NCI-H446 (cell line): ENCODE measurements around the gene RASSF3.
"Not testable (repeated sequence)": the region's sequence is repeated elsewhere in the genome, so short reads cannot be mapped to it uniquely, and the experiment has no call there.

ENCODE experiments used
- DNase-seq, 2 experiments: peaks; one replicate each; lab custom pipeline; 2025; lab: John Stamatoyannopoulos, UW

The RASSF3 gene

DNA sequence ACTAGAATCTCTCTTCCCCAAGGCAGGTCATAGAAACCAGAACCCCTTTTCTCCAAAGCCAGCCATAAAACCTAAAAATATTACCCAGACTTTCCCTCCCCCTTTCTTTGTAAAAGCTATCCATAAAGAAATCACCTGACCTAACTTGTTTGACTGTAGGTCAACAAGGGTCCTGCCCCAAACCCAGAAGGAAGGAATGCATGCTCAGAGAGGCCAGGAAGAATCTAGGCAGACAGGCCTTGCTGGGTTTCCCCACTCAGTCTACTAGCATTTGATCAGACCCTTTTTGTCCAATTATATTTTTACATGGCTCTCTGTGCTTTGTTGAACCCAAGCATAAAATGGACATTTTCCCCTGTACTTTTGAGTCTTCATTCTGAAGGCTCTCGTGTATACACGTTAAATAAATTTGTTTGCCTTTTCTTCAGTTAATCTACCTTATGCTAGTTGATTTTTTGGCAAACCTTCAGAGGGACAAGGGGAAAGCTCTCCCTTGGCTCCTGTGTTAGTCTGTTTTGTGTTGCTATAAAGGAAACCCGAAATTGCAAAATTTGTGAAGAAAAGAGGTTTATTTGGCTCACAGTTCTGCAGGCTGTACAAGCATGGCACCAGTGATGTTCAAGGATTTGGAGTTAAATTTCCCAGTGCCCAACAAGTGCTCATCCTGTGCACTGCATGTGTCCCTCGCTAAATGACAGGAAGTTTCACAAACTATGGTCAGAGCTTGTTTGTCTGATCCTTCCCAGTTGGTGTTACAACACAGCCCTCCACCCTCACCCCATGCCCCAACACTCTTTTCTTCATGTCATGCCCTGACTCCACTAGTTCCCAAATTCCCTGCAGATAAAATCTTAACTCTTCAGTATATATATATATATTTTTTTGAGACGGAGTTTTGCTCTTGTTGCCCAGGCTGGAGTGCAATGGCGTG lies 14.2 kb upstream of the RASSF3 start:
- DNase-seq = no peak

DNA sequence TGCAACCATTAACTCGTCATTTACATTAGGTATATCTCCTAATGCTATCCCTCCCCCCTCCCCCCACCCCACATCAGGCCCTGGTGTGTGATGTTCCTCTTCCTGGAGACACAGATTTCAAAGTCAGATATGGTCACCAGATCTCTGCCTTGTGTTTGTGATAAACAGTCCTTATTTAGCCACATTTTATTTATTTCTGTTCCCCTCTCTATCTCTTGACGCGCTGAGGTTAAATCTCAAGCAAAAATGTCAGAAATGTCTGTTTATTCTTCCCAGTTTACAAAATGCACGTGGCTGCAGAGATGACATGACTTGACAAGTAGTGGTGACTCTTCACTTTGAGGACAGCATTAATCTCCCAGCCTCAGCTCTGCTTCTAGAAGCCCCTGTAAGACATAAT lies 11.5 kb upstream of the RASSF3 start:
- DNase-seq = no peak

DNA sequence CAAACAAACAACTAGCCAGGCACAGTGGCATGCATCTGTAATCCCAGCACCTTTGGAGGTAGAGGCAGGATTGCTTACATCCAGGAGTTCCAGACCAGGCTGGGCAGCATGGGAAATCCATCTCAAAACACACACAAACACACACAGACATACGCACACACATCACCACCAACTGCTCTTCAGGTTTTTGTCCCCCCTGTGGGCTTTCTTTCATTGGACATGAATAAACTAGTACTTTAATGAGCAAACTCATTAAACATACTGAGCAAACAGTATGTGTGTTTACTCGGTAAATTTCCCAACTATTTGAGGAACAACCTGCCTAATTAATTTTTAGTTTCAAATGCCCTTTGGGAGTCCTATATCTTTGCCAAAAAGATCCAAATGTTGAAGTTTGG lies 10.1 kb upstream of the RASSF3 start:
- no peak for DNase-seq

DNA sequence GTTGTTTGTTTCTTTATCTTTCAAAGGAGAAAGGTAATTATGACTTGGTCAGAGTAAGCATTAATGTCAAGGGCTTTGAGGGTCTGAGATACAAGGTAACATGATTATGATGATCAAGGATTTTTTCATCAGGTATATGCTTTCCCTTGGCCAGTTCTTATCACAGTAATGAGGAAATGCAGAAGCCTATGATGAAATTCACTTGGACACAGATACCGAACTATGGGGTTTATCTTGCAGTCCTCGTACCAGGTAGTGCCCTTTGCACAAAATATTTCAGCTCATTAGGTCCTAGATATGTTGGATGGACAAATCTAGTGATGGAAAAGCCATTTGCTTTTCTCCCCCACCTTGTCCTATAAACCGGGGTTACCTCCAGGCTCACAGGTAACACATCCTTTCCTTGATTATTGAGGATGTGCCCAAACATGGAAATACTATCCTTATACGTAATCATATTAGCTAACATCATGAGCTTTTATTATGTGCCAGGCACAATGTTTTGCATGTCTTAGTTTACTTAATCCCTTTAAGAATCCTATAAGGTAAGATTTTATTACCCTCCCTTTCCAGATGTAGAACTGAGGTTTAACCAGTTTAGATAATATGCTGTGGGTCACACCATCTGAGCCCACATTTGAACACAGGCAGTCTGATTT lies 7.0 kb upstream of the RASSF3 start:
- DNase-seq = no peak

DNA sequence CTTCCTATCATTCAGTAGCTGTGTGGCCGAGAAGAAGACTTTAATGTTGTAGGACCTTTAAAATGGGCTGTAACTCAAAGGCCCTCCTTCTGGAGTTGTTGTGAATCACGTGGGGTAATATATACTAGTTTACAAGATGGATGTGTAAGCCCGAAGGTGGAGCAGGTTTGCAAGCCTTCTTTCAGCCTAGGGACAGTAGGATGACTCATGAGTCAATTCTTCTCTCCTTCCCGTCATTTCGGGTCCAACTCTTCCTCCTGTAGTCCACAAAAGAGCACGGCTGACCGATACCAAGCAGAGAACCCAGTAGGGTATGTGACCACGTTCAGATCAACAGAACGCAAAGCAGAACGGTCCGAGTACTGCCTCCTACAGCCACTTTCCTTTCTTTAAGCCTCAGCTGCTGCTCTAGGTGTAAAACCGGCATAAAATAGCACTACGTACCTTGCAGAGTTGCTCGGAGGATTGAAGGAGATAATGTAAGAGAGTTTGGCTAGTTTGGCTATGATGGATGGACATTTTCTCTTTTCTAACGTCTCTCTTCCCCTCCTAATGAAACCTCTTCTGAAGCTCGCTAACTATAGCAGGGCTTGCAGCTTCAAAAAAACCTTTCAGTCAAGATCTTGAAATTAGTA lies 1.3 kb upstream of the RASSF3 start:
- DNase-seq = no peak

DNA sequence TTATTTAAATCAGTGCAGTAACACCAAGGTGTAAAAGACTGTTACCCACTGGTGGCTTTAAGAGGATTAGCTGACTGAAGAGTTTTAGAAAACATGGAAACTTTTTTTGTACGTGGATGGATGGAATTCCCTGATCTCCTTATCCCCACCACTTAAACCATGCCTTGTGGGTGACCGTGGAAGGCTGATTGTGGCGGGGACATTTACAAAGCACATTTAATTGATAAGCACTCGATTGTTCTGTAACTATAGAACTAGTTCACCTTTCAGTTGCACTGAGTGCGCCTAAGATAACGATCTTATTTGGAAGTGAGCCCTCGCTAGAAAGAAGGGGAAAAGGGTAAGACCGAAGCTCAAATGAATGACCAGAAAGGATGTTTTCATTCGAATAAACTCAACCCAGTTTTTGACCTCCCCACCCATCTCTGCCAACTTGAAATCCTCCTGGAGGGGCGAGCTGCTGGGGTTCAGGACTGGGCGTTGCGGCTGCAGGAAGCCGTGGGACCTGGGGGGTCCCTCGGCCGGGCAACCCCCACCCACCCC lies 688 bp upstream of the RASSF3 start:
- no peak for DNase-seq

DNA sequence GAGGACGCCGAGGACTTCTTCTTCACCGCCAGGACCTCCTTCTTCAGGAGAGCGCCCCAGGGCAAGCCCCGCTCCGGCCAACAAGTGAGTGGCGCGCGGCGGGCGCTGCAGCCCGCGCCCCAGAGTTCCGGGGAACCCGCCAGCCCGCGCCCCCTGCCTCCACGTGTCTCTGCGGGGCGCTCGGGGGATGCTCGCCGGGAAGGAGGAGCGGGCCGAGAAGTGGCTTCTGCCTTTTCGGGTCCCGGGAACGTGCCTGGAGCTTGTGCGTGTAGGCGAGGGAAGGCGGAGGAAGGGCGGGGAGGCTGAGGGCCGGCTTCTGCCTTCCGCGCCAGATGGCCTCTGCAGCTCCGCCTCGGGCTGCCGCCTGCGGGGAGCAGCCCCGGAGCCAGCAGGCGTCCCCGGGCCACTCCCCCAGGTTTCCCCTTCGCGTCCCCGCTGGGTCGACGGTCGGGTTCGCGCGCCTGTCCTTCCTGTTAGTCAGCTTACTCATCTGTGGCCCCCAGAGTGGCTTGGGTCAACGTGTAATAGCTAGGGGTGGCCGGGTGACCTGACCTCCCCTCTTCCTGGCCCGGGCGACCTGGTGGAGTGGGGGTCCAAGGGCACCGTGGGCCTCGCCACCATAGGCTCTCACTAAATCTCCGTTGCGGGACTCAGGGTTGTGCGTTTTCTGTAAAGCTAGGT lies 505 bp downstream of the RASSF3 start:
- peak; percentile 31 to 78 for DNase-seq

DNA sequence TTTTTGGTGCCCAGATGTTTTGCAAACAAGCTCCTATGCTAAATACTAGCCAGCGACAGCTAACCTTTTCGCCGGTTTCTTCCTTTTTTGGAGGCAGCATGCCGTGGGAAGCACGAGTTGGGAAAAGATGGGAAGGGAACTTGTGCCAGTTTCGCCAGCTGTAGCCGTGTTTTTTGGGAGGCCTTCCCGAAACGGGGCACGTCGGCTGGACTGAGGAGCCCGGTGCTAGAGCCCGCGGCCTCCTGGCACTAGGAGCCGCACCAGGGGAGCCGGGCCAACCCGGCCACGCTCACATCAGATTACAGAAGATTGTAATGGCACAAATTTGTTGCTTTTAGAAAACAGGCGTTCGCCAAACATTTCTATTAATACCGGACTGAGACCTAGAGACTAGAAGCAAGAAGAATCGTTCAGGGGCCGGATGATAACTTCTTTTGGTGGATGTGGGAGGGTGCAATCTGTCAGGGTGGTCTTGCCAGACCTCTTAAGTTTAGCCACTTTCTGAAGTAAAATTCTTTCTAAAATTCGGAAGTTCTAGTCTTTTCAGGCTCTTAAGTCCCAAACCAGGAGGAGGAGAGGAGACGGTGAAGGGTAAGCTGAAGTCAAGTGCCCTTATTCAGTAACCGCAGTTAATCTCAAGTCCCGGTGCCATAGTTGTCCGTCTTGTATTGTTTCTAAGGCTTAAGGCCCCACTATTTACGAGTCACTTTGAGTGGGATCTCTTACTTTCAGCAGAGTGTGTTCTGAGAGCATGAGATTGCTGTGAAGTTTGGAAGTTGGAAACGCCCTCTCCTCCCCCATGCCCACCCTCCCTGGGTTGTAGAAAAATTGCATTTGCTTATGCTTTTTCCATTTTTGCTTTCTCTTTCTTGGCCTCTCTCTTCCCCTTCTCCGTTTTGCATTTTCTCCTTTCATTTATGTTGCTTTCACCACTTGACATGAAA lies 1.3 kb downstream of the RASSF3 start:
- DNase-seq = peak in 1 of 2 experiments; percentile 36

DNA sequence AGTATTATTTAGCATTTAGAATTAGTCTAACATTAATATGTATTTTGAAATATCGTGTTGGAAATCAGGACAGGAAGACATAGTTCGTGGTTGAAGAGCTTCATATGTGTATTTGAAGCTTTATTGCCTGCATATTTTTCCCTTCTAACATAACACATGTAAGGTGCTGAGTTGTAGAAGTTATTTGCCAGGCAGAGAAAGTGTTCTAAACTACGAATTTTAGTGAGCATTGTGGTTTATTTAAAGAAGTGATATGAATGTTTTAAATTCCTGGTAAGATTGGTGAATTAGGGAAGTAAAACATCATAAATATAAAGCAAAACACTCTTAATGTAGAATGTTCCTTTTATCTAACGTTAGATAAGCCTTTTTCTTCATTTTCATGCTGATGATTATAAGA lies 2.5 kb downstream of the RASSF3 start:
- no peak for DNase-seq

DNA sequence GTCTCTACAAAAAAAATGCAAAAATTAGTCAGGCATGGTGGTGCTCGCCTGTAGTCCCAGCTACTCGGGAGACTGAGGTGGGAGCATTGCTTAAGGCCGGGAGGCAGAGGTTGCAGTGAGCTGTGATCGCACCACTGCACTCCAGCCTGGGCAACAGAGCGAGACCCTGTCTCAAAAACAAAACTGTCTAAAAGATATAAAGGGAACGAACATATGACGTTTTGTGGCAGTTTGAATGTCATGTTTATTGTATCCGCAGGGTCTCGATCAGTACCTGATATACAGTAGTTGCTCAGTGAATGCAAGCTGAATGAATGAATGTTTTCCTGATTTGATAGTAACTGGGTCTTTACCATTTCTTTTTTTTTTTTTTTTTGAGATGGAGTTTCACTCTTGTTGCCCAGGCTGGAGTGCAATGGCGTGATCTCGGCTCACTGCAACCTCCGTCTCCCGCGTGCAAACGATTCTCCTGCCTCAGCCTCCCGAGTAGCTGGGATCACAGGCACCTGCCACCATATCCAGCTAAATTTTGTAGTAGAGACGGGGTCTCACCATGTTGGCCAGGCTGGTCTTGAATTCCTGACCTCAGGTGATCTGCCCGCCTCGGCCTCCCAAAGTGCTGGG lies 3.6 kb downstream of the RASSF3 start:
- not testable (repeated sequence) for DNase-seq

DNA sequence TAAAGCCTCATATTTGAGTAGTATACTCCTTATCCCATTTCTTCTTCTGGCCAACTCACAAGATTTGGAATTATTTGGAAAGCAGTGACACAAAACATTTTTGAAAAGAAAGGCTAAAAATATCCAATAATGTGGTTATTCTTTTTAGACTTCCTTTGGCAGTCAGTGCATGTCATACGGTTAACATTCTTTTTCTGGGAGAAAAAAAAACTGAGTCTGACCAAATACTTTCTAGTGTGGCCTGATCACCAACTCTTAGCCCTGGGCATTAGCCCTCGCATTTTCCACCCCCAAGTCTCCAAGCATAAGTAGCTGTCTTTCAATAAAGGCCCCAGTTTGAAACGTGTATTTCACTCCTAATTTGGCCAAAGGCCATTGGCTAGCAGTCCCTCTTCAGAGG lies 5.9 kb downstream of the RASSF3 start:
- DNase-seq = peak in 1 of 2 experiments; percentile 16

DNA sequence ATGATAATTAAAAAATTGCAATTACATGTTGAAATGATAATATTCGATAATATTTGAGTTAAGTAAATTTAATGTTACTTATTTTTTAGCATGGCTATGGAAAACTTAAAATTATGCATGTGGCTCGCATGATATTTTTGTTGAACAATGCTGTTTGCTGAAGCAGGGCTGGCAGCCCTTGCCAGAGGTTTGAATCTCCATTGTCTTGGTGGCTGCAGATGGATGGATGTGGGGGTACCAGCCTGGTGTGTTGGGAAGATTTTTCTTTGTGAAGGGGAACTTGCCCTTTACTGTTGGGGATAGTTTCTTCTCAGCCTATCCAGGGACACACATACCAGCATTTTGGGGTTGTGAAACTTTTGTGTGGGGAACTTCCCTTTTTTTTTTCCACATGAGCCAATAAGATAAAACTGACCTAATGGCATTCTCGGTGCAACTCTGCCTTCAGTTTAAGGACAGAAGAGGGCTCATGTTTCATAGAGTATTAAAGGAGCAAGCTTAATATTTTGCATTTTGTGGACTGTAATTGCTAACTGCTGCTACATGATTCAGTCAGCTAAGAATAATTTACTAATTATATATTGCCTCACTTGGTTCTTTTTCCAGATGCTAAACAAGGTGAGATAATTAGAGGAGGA lies 8.8 kb downstream of the RASSF3 start:
- DNase-seq = no peak

DNA sequence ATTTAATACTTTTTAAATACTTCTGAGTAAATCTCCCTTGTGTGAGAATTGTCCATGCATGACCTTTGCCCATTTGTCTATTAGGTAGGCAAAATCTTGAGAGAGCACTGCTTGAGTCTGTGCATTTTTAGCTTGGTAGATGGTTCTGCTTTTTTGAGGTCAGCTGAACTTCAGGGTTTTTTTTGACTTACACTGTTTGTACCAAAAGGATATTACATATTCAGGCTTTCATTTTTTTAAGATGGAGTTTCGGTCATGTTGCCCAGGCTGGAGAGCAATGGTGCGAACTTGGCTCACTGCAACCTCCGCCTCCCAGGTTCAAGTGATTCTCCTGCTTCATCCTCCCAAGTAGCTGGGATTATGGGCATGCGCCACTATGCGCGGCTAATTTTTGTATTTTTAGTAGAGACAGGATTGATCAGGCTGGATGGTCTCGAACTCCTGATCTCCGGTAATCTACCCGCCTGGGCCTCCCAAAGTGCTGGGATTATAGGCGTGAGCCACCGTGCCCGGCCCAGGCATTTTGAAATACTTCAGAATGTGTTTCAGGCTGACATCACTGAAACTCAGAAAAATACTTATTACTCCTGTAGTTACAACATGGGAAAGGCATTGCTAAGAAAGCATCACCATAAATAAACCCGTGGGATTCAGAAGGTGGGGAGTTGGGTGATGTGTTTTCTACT lies 11.1 kb downstream of the RASSF3 start:
- no peak for DNase-seq

DNA sequence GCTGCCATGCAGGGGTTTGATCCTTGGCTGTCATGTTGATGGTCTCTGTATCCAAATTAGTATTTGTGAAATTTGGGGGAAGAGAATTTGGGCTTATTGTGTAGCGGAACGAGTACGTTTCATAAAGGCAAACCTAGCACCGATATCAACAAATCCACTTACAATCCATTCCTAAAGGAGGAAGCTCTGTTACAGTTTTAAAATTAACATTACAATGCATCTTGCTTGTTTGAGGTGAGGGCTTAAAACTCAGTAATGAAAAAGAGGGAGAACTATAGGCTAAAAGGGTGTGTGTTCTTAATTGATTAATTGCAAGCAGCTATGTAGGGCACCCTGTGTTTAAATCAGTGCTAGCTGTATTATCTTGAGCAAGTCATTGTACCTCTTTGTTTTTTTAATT lies 13.7 kb downstream of the RASSF3 start:
- no peak for DNase-seq

DNA sequence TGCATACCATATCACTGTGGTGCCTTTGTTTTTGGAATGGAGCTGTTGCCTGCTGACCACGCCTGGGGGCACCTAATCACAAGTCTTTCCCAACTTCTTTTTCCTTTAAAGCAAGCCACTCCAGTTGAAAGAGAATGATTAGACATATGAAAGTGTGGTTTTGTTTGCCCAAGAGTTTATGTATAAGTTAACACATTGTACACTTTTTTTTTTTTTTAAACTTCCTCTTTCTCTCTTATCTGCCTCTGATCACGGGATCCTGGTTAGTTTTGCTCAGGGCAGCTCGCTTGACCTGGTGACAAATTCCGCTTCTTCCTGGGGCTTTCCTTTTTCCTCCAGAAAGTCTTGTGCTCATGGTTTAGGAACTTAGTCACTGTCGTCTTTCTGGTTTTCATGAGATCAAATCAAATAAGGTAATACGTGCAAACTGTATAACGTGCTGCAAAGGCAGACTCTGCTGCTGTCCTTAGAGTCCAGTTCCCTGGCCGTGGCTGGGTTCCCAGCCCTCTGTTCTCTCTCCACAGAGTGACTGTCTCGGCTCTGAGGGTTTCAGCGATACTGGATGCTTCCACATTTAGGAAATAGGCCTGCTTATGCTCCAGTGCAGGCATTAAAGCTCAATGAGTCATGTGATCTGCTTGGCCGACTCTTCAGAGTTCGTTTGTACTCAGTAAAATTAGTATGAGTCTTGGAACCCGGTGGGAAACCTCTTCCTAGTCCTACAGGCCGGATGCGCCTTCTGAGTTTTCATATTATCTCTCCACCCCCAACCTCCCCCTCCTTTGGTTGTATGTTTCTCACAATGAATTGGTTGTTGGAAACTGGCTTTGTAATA lies 15.2 kb downstream of the RASSF3 start:
- peak; percentile 67 to 89 for DNase-seq

DNA sequence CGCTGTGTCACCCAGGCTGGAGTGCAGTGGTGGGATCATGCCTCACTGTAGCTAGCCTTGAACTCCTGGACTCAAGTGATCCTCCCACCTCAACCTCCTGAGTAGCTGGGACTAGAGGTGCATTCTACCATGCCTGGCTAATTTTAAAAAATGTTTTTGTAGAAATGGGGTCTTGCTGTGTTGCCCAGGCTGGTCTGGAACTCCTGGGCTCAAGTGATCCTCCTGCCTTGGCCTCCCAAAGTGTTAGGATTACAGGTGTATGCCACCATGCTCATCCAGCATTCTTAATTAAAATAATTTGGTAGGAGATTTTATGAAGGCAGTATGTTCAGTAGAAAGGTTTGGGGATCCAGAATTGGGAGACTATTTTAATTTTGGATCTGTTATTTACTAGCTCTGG lies 16.3 kb downstream of the RASSF3 start:
- DNase-seq = not testable (repeated sequence)

DNA sequence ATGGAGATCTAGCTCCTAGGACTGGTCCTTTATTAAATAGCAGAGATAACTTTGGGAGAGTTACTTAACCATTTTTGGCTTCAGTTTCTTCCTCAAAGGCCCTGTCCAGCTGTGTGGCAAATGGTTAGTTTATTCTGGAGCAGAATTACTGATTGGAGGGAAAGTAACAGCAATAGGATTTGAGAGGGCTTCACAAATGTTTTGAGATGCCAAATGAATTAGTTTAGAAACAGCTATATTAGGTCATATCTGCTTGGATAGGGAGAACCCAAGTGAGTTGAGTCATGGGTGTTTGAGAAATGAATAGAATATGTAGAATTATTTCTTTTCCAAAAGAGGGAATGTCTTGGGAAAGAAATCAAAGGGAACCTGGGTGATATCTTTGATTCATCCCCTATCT lies 17.5 kb downstream of the RASSF3 start:
- peak in 1 of 2 experiments; percentile 19 for DNase-seq

DNA sequence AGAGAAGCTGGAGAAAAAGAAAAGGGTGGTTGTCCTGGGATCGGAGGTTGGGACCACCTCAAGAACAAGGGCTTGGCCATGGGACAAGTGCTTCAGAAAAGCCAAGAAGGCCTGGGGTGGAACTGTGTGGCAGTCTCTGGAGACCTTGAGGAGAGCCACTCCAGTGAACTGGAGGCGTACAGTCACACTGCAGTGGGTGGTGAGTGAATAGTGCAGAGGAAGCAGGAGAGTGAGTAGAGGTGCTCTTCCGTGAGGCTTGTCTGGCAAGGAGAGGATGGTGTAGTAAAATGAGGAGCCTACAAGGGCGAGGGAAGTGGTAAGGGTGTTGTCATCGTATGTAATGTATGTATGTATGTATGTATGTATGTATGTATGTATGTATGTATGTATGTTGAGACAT lies 20.9 kb downstream of the RASSF3 start:
- no peak for DNase-seq
